DOHH2 (cell line): ENCODE results near the gene PIP5K1C.

Source experiments
- H3F3A ChIP-seq: fragments of 200-600 bp; sonication (generic), shearing (Covaris generic); 2 replicates; pipeline ENCODE4 v1.6.0; 2016; ENCODE audit warnings: antibody characterized with exemption, mild to moderate bottlenecking; ENCODE audit not compliant: control insufficient read depth, insufficient read depth
- H3K27ac ChIP-seq: fragments of 200-600 bp; sonication (generic); 2 replicates; pipeline ENCODE4 v1.5.1; 2014; ENCODE audit warnings: low read depth, mild to moderate bottlenecking, low read length, moderate library complexity
- H3K27me3 ChIP-seq: fragments of 200-600 bp; sonication (generic); 2 replicates; pipeline ENCODE4 v1.6.1; 2014; ENCODE audit warnings: mild to moderate bottlenecking, low read length, mixed read lengths; ENCODE audit not compliant: control insufficient read depth
- H3K36me3 ChIP-seq: fragments of 200-600 bp; sonication (generic); 2 replicates; pipeline ENCODE4 v1.6.1; 2014; ENCODE audit warnings: mild to moderate bottlenecking, low read length, moderate library complexity, mixed read lengths; ENCODE audit not compliant: control insufficient read depth
- H3K4me1 ChIP-seq: fragments of 200-600 bp; sonication (generic); 2 replicates; pipeline ENCODE4 v1.6.1; 2014; ENCODE audit warnings: mild to moderate bottlenecking, low read length, mixed read lengths; ENCODE audit not compliant: control insufficient read depth
- H3K4me2 ChIP-seq: fragments of 200-600 bp; sonication (generic); 2 replicates; pipeline ENCODE4 v1.6.0; 2014; ENCODE audit warnings: mild to moderate bottlenecking, low read length, moderate library complexity
- H3K4me3 ChIP-seq: fragments of 200-600 bp; sonication (generic); 2 replicates; pipeline ENCODE4 v1.5.1; 2014; ENCODE audit warnings: mild to moderate bottlenecking, low read length, mixed read lengths
- H3K79me2 ChIP-seq: fragments of 200-600 bp; sonication (generic); 2 replicates; pipeline ENCODE4 v1.6.1; 2014; ENCODE audit warnings: mild to moderate bottlenecking, low read length, mixed read lengths; ENCODE audit not compliant: control insufficient read depth
- H3K9me2 ChIP-seq: fragments of 200-600 bp; sonication (generic); replicated peaks from 2 replicates; pipeline ENCODE4 v1.6.1; 2014; ENCODE audit warnings: mild to moderate bottlenecking, low read length, mixed read lengths; ENCODE audit not compliant: control insufficient read depth
- H3K9me3 ChIP-seq: fragments of 200-600 bp; sonication (generic); 2 replicates; pipeline ENCODE4 v1.6.1; 2014; ENCODE audit warnings: antibody characterized with exemption, low read length, mixed read lengths; ENCODE audit not compliant: control insufficient read depth, insufficient read depth
- H4K20me1 ChIP-seq: fragments of 200-600 bp; sonication (generic); 2 replicates; pipeline ENCODE4 v1.6.0; 2014; ENCODE audit warnings: low read depth, mild to moderate bottlenecking, antibody characterized with exemption, low read length, moderate library complexity; ENCODE audit not compliant: control insufficient read depth, insufficient read depth
- EZH2phosphoT487 ChIP-seq: fragments of 200-600 bp; sonication (generic); IDR thresholded peaks from 2 replicates; pipeline ENCODE4 v1.6.1; 2017; ENCODE audit warnings: borderline replicate concordance, mild to moderate bottlenecking, antibody characterized with exemption, low read length, moderate library complexity, mixed read lengths
- TF ChIP-seq, protein P1 (sequence below): fragments of 200-600 bp; sonication (generic); IDR thresholded peaks from one replicate; pipeline ENCODE4 v1.5.1; 2014; ENCODE audit warnings: antibody characterized with exemption, mild to moderate bottlenecking, low read depth, low read length; ENCODE audit not compliant: poor library complexity, severe bottlenecking

PIP5K1C gene

DNA sequence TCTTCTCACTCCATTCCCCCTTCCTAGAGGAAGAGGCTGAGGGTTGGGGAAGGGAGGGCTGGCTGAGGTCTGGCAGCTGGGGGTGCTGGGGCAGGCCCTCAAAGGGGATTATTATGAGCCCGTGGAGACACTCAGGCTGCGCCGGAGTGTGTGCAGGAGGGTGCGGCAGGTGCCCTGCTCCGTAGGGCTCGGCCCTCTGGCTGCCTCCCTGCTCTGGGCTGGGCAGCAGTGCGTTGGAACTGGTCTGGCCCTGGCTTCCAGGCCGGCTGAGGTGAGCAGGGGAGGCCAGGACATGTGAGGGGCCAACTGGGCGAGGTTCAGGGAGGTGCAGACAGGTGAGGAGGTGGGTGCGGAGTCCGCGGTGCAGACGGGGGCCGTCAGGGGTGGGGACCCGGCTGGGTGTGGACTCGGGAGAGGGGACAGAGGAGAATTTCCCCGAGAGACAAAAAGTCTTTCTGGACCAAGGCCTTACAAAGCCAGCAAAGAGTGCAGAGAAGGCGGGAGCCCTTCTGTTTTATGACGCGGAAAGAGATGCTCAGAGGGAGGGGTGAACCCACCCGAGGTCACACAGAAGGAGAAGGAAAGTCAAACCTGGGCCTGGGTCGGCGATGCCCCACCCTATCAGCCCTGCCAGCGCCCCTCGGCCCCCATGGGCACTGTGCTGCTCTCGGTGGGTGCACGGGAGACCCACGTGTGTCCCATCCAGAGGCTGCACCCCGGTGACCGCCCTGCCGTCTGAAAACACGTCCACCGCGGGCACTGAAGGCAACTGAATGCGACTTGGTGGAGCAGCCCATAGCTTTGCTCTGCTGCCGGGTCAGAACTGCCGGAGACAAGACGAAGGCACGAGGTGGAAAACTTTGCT is 31.0 kb downstream of the PIP5K1C start:
- Histone ChIP-seq H3K79me2 (no peaks in the 10 kb centered on the region), H3K4me1 (peaks cover 36% of the 10 kb centered on the region), H3F3A (no peaks in the 10 kb centered on the region), H3K4me3 (no peak overlapping the region), H3K9me3 (no peaks in the 10 kb centered on the region), H3K36me3 (no peaks in the 10 kb centered on the region), H3K9me2 (no peaks in the 10 kb centered on the region), H3K27me3 (peaks cover 21% of the 10 kb centered on the region), H3K27ac (no peak overlapping the region), H4K20me1 (peaks cover 10% of the 10 kb centered on the region; the same call in 1 of the 2 replicates), H3K4me2 (no peak overlapping the region)
- TF ChIP-seq EZH2phosphoT487: no peak
- TF ChIP-seq, protein P1, sequence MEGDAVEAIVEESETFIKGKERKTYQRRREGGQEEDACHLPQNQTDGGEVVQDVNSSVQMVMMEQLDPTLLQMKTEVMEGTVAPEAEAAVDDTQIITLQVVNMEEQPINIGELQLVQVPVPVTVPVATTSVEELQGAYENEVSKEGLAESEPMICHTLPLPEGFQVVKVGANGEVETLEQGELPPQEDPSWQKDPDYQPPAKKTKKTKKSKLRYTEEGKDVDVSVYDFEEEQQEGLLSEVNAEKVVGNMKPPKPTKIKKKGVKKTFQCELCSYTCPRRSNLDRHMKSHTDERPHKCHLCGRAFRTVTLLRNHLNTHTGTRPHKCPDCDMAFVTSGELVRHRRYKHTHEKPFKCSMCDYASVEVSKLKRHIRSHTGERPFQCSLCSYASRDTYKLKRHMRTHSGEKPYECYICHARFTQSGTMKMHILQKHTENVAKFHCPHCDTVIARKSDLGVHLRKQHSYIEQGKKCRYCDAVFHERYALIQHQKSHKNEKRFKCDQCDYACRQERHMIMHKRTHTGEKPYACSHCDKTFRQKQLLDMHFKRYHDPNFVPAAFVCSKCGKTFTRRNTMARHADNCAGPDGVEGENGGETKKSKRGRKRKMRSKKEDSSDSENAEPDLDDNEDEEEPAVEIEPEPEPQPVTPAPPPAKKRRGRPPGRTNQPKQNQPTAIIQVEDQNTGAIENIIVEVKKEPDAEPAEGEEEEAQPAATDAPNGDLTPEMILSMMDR: no peak

DNA sequence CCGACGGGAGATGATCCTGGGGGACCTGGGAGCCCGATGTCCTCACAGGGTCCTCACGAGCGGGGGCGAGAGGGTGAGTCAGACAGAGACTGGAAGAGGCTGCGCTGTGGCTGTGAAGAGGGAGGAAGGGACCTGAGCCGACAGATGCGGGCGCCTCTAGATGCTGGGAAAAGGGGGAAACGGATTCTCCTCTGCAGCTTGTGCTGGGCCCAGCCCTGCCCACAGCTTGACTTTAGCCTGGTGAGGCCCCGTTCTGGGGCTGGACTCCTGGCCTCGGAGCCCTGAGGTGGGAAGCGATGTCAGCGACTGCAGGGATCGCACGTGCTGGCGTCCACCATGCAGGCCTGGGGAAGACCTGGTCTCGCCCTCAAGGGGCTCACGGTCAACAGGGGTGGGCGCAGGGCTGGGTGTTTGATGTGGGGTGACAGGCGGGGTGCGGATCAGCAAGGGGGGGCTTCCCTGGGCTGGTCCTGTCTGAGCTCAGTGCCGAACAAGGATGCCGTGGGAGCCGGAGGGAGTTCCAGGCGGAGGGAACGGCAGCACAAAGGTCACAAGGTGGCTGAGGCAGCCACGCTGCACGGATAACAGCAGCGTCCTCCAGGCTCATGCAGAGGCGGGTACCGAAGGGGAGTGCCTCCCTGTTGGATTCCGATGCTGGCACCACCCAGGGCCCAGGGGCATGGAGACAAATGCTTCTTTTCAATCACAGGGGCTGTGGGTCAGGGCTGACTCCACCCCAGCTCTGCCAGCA is 31.8 kb downstream of the PIP5K1C start:
- Histone ChIP-seq H3K4me3 (no peak overlapping the region), H3K79me2 (no peaks in the 10 kb centered on the region), H3K4me2 (no peak overlapping the region), H3K27ac (no peak overlapping the region), H3K27me3 (peaks cover 21% of the 10 kb centered on the region), H4K20me1 (peaks cover 10% of the 10 kb centered on the region; the same call in 1 of the 2 replicates), H3F3A (no peaks in the 10 kb centered on the region), H3K9me2 (no peaks in the 10 kb centered on the region), H3K9me3 (no peaks in the 10 kb centered on the region), H3K36me3 (peaks cover 2% of the 10 kb centered on the region; the same call in 1 of the 2 replicates), H3K4me1 (peaks cover 38% of the 10 kb centered on the region)
- TF ChIP-seq, protein P1: no peak

DNA sequence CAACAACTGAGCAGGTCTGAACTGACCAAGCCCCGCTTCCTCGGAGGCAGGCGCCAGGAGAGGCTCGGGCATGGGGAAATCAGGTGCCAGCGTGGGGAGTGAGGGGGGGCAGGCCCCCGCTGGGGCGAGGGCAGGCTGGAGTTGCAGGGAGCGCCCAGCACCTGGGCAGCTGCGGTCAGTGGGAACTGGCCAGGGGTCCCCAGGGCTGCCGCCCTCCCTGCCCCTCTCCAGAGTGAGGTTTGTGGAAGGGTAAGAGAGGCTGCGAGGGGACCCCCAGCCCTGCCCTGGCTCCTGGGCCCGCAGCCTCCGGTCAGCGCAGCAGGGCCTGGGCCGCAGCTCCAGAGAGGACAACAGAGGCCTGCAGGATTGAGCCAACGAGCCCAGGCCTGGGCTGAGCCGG is 32.5 kb downstream of the PIP5K1C start:
- Histone ChIP-seq H3K4me2 (no peak overlapping the region), H3K4me3 (no peak overlapping the region), H3K9me3 (no peaks in the 10 kb centered on the region), H3K27ac (no peak overlapping the region), H3K9me2 (no peaks in the 10 kb centered on the region), H4K20me1 (peaks cover 10% of the 10 kb centered on the region; the same call in 1 of the 2 replicates), H3K4me1 (peaks cover 38% of the 10 kb centered on the region), H3F3A (no peaks in the 10 kb centered on the region), H3K36me3 (peaks cover 2% of the 10 kb centered on the region; the same call in 1 of the 2 replicates), H3K79me2 (no peaks in the 10 kb centered on the region), H3K27me3 (peaks cover 21% of the 10 kb centered on the region)
- TF ChIP-seq, protein P1: no peak
- TF ChIP-seq EZH2phosphoT487: no peak
